ENCODE data around the gene PERCC1. TPM values are rescaled to one million over a fixed set of nuclear protein-coding genes. Genes with fewer than 3 reads are reported as not detected.

The PERCC1 gene
- total RNA-seq, 2 experiments from 2014 or later = not detected

GRCh38 chr16:1403733-1404132, 27.1 kb upstream of the PERCC1 start:
- Histone ChIP-seq H3K4me1 (ENCODE audit: insufficient read depth, low read length, poor library complexity, severe bottlenecking) (peaks cover 10% of the 10 kb centered on the region), H3K4me2 (ENCODE audit: low read length) (no peak overlapping the region), H3K79me2 (ENCODE audit: insufficient read depth, low read depth, low read length) (no peaks in the 10 kb centered on the region; the same call in 1 of the 2 replicates), H3K36me3 (ENCODE audit: insufficient read depth, low read length) (peaks cover 15% of the 10 kb centered on the region), H2AFZ (ENCODE audit: low read length) (no peak overlapping the region), H4K20me1 (ENCODE audit: insufficient read depth, low read length) (peaks cover 4% of the 10 kb centered on the region; the same call in 1 of the 2 replicates), H3K4me3 (ENCODE audit: low read depth, low read length, poor library complexity, severe bottlenecking) (no peak overlapping the region), H3K9me2 (ENCODE audit: insufficient read depth, low read length) (no peaks in the 10 kb centered on the region), H3K9me3 (ENCODE audit: low read length) (no peaks in the 10 kb centered on the region), H3K27ac (ENCODE audit: low read depth, low read length, poor library complexity, severe bottlenecking) (no peak overlapping the region)
- intact Hi-C loops (cut with micrococcal nuclease; ENCODE audit: unreplicated experiment) = no loop called here
- no TSS peak for BruUV-seq (replicated peaks)
- DNase-seq (ENCODE audit: low spot score) = no peak
- POLR2A ChIA-PET = no interaction called here
- TF ChIP-seq CTCF (conservative IDR thresholded peaks at IDR 0.05; ENCODE audit: low read length) = no peak
- TF ChIP-seq EZH2phosphoT487 (IDR thresholded peaks at IDR 0.05; ENCODE audit: borderline replicate concordance, low read depth, low read length) = no peak
- CTCF ChIA-PET (ENCODE audit: unreplicated experiment) = no interaction called here

- BruUV-seq (replicated peaks) = no TSS peak
- no peak for TF ChIP-seq EZH2phosphoT487 (IDR thresholded peaks at IDR 0.05; ENCODE audit: borderline replicate concordance, low read depth, low read length)
- no peak for TF ChIP-seq CTCF (conservative IDR thresholded peaks at IDR 0.05; ENCODE audit: low read length)
- H3K36me3 ChIP-seq (ENCODE audit: insufficient read depth, low read length) = peaks cover 4% of the 10 kb centered on the region
- no peaks in the 10 kb centered on the region for H3K9me2 ChIP-seq (ENCODE audit: insufficient read depth, low read length)
- no peak overlapping the region for H3K27ac ChIP-seq (ENCODE audit: low read depth, low read length, poor library complexity, severe bottlenecking)
- POLR2A ChIA-PET = no interaction called here
- CTCF ChIA-PET (ENCODE audit: unreplicated experiment) = no interaction called here
- peak overlapping the region; percentile 90 for H3K4me2 ChIP-seq (ENCODE audit: low read length)
- peaks cover 4% of the 10 kb centered on the region; the same call in 1 of the 2 replicates for H4K20me1 ChIP-seq (ENCODE audit: insufficient read depth, low read length)
- no peak overlapping the region for H2AFZ ChIP-seq (ENCODE audit: low read length)
- peaks cover 10% of the 10 kb centered on the region for H3K4me1 ChIP-seq (ENCODE audit: insufficient read depth, low read length, poor library complexity, severe bottlenecking)
- no peaks in the 10 kb centered on the region; the same call in 1 of the 2 replicates for H3K79me2 ChIP-seq (ENCODE audit: insufficient read depth, low read depth, low read length)
- H3K4me3 ChIP-seq (ENCODE audit: low read depth, low read length, poor library complexity, severe bottlenecking) = peak overlapping the region; percentile 70
- no peaks in the 10 kb centered on the region for H3K9me3 ChIP-seq (ENCODE audit: low read length)
- intact Hi-C loops (cut with micrococcal nuclease; ENCODE audit: unreplicated experiment) = no loop called here
- DNase-seq (ENCODE audit: low spot score) = no peak
These were observed 23.1 kb upstream of the PERCC1 start for GRCh38 chr16:1407753-1408152.

- TF ChIP-seq CTCF (conservative IDR thresholded peaks at IDR 0.05; ENCODE audit: low read length) (no peak), EZH2phosphoT487 (IDR thresholded peaks at IDR 0.05; ENCODE audit: borderline replicate concordance, low read depth, low read length) (no peak)
- H3K79me2 ChIP-seq (ENCODE audit: insufficient read depth, low read depth, low read length) = no peaks in the 10 kb centered on the region; the same call in 1 of the 2 replicates
- no peaks in the 10 kb centered on the region for H3K36me3 ChIP-seq (ENCODE audit: insufficient read depth, low read length)
- H4K20me1 ChIP-seq (ENCODE audit: insufficient read depth, low read length) = peaks cover 4% of the 10 kb centered on the region; the same call in 1 of the 2 replicates
- H3K4me3 ChIP-seq (ENCODE audit: low read depth, low read length, poor library complexity, severe bottlenecking) = peak overlapping the region; percentile 70
- no peak overlapping the region for H3K27ac ChIP-seq (ENCODE audit: low read depth, low read length, poor library complexity, severe bottlenecking)
- peak; percentile 92 for DNase-seq (ENCODE audit: low spot score)
- H3K4me2 ChIP-seq (ENCODE audit: low read length) = peak overlapping the region; percentile 90
- H2AFZ ChIP-seq (ENCODE audit: low read length) = no peak overlapping the region
- H3K9me3 ChIP-seq (ENCODE audit: low read length) = no peaks in the 10 kb centered on the region
- H3K4me1 ChIP-seq (ENCODE audit: insufficient read depth, low read length, poor library complexity, severe bottlenecking) = peaks cover 12% of the 10 kb centered on the region
- intact Hi-C loops (cut with micrococcal nuclease; ENCODE audit: unreplicated experiment) = no loop called here
- CTCF ChIA-PET (ENCODE audit: unreplicated experiment) = no interaction called here
- BruUV-seq (replicated peaks) = no TSS peak
- H3K9me2 ChIP-seq (ENCODE audit: insufficient read depth, low read length) = no peaks in the 10 kb centered on the region
- POLR2A ChIA-PET = no interaction called here
These were observed 22.6 kb upstream of the PERCC1 start for GRCh38 chr16:1408171-1408837.

Measured in OCI-LY7 (cell line).